CD4-positive, alpha-beta T cell treated with Interleukin-6 for 4 hours (primary cell): ENCODE data around the gene GTF3C4.

Source experiments
- DNase-seq: peaks from one replicate; pipeline ENCODE4 v3.0.0-alpha.2; 2020; ENCODE audit warnings: mixed read lengths

The GTF3C4 gene

DNA sequence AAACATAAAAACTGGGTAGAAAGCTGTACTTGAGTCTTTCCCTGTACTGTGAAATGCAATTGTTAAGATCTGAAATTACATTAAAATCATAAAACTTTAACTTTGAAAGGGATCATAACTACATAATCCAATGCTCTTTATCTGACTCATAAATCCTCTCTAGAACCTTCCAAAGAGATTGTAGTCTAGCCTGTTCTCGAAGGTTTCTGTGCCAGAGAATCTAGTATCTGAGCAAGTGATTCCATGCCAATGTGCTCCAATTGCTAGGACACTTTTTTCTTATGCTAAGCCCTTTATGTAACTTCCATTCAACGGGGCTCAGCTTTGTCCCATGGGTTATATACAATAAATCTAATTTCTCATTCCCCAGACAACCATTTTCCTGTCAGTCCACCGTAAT lies 21.6 kb upstream of the GTF3C4 start:
- no peak for DNase-seq

DNA sequence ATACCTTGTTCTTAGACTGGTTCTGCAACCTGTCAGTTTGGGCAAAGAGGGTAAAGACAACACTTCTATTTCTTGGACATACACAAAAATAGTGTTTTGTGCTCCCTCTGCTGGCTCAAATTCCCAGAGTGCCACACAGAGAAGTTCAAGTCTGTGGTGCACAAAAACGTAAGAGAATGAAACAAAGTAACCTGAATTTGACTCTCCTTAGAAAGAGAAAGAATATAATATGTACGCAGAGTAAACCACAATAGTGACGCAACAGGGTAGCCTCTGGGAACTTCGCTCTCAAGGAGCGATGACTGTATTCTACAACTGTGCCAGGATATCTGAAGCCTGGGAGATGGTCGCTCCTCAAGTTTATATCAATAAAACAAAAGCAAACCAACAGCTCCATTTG lies 19.0 kb upstream of the GTF3C4 start:
- DNase-seq = no peak

DNA sequence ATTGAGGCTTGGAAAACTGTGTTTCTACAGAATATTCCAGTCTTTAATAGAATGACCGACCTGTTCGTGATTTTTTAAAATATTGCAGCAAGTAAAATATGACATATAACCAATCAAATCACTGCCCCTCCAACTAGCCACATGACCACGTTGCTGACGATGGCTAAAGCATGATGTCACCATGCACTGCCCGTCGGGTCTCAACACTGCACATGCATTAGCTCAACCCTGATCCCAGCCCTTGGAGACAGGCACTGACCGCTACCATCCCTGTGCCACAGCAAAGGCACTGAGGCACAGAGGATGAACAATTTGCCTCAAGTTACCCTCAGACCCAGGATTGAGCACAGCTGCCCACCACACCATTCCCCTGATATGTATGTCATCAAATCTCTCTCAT lies 14.0 kb upstream of the GTF3C4 start:
- no peak for DNase-seq

GRCh38 chr9:132662152-132662945 lies 7.9 kb upstream of the GTF3C4 start:
- DNase-seq = no peak

DNA sequence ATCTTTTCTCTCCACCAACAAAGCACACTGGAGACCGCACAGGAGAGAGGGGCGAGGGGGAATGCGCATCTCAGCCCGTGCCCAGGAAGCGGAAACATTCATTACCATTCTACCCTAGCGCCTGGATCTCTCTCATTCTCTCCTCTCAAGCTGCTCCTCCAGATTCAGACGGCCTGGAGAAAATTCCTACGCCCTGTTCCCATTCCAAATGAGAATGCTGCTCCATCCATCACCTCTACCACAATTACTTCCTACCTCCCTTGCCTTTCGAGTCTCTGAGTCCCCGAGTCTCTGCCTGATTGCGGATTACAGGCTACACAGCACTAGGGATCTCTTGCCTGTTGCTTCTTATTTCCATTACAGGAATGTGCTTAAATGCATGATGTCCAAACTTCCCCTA lies 7.1 kb upstream of the GTF3C4 start:
- DNase-seq = no peak

DNA sequence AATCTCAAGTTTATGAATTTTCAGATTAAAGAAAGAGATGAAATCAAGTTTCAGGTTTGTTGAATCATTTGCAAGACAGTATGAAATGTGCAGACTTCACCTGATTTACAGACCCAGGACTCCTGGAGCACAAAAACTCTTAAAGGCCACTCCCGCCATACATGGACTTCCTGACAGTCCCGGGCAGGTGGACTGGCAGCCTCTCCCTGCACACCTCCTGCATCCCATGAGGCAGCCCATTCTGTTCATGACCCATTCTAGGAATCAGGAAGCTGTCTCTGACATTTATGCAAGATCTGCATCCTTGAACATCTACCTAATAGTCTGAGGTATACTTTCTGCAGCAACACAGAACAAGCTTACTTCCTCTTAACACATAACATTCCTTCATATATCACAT lies 6.4 kb upstream of the GTF3C4 start:
- no peak for DNase-seq

DNA sequence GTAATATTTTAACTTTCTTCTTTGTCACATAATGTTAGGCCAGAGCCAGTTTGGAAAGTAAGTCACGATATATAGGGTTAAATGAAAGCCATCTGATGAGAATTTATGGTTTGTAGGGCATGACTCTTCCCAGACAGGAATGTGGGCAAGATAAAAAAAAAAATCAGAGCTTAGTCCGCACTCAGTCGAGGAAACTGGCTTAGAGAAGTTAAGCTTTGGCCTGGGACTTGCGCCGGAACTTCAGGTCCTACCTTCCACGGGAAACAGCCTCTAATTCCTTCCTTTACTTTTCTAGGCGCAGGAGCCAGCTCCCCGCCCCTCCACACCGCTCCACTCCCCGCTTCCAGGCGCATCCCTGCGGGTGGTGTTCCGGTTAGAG lies 956 bp upstream of the GTF3C4 start:
- no peak for DNase-seq

DNA sequence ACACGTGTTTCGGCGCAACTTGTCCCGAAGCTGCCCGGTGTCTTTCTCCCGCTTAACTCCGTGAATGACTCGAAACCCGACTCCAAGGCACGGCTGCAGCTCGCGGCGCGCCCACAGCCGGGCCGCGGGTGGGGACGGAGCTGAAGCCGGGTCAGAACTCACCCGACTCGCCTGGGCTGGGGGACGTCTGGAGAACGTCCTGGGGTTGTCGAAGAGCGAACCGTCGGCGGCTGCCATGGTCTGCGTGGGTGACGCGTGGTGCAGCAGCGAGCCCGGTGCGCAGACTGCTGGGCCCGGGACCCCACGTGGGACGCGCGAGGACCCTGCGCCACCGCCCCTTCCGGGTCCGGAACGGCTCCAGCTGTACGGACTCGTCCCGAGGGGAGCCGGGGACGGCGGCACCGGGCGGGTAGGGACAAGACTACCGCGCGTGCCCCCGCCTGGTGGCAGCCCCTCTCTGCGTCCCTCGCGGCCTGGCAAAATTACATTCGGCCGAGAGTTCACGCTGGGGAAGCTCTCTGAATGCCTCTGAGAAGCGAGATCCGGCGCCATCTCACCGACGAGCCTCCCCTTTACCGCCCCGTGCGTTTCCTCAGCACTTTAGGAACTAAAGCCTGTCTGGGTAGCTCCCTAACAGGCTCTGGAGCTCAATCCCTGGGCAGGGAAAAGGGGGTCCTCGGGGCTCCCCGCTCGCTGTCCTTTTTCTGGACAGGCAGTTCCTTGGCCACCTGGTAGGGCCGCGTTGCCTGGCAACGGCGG lies 387 bp upstream of the GTF3C4 start, which contains the start of gene DDX31:
TSS of gene DDX31 (minus strand) at position 286 of the 759 bp plus-strand sequence. CDS start at position 237, 49 bp downstream.
- peak; percentile 88 for DNase-seq

GRCh38 chr9:132671620-132672412 lies 1.6 kb downstream of the GTF3C4 start:
- DNase-seq = no peak

DNA sequence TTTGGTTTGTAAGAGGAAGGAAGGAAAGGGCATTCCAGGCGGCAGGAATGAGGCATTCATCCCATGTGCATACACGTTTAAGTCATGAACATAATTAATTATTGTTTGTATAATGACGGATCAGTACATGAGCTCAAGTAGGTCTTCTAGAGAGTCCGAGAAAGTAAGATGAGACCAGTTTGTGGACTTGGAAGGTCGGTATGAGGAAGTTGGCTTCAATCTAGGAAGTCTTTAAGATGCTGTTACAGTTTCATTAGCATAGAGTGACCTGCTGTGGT lies 2.1 kb downstream of the GTF3C4 start:
- no peak for DNase-seq

GRCh38 chr9:132673355-132673754 lies 3.1 kb downstream of the GTF3C4 start:
- DNase-seq = no peak

GRCh38 chr9:132674485-132674884 lies 4.2 kb downstream of the GTF3C4 start:
- DNase-seq = no peak

GRCh38 chr9:132677976-132678375 lies 7.7 kb downstream of the GTF3C4 start:
- no peak for DNase-seq

GRCh38 chr9:132679946-132680625 lies 9.8 kb downstream of the GTF3C4 start:
- DNase-seq = no peak

DNA sequence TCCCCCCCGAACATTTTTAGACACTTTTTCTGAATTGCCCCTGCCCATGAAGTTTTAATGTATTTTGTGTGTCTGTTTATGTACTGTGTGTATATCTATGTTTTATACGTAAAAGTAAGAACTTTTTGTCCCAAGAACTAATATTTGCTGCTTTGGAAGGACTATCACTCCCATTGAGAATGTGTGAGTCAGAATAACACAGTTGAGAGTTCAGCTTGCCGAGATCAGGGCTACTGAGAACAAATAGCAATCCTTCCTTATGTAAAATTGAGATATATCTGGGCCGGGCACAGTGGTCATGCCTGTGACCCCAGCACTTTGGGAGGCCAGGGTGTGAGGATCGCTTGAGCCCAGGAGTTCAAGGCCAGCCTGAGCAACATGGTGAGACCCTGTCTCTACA lies 11.3 kb downstream of the GTF3C4 start:
- DNase-seq = no peak

GRCh38 chr9:132683873-132684272 lies 13.6 kb downstream of the GTF3C4 start:
- DNase-seq = no peak

DNA sequence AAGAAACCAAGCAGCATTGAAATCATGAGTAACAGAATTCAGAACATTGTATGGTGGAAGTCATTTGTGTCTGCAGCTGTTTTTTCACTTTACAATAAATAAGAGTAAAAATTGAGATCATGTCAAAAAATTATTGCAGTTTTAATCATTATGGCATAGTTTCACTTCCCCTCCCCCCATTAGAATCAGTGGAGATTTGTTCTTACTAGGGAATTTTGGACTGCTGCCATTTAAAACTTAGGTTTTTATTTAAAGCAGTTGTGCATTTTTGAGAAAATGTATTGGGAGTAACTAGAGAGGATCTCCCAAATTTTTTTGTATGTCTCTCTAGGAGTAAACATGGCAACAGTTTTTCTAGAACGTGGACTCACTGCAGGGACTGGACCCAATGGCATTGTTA lies 20.4 kb downstream of the GTF3C4 start:
- no peak for DNase-seq

DNA sequence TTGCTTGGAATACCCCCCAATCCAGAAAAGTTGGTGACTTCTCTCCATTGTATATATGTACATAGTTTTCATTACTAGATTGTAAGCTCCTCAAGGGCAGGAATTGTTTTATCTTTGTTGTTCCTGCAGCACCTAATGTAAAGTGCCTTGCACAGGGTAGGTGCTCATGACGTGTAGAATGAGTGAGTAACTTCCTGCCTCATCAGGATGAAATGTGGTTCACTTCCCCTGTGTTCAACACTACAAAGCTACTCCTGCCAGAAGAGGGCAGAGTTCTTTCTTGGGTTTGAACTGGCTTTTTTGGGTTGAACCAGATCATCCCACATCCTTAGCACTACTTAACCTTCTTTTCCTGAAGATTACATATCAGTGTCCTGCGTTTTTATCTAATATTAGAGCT lies 23.9 kb downstream of the GTF3C4 start:
- DNase-seq = peak; percentile 31

GRCh38 chr9:132697230-132697629 lies 27.0 kb downstream of the GTF3C4 start:
- DNase-seq = no peak

DNA sequence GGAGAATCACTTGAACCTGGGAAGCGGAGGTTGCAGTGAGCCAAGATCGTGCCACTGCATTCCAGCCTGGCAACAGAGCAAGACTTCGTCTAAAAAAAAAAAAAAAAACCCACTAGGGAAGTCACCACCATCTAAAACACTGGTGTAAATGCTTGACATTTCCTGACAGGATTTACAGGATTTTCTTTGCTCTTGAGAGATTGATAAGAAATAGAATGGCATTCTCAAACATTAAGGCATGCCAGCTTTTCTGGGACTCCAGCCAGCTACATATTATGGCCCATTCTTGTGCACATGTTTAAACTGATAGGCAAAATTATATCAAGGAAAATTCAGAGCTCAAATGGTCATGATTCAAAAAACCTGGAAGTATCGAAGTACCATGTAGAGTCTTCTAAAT lies 28.7 kb downstream of the GTF3C4 start:
- no peak for DNase-seq

DNA sequence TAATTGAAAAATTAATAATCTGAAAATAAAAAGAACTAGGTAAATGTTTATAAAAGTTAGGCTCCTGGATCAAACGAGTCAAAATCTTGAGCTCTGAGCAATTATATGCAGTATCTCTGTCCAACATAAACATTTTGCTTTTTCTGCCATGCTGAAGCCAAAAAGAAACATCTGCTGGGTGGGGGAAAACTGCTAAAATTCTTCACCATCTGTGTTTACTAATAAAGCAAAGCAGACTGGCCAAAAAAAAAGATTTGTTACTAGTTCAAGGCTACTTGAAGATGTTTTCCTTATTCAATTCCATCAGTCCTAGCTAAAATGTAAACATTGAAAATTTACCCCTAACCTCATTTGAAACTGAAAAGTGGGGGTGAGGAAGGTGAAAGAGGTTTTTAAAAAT lies 29.7 kb downstream of the GTF3C4 start:
- no peak for DNase-seq

DNA sequence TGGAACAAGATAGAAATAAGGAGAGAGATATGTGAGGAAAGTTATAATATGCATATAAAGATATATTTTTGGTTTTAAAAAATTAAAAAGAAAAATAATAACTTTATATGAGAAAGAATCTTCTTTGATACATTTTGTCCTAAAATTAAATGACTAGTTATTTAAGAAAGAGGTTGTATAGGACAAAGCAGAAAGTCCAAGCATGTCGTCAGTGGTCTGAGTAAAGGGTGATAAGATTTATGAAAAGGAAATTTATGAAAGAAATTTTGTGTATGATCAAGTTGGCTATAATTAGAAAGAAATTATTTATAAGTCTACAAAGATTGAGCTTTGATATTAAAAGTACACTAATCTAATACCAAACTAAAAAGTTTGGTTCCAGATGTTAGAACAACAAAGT lies 32.0 kb downstream of the GTF3C4 start:
- no peak for DNase-seq

DNA sequence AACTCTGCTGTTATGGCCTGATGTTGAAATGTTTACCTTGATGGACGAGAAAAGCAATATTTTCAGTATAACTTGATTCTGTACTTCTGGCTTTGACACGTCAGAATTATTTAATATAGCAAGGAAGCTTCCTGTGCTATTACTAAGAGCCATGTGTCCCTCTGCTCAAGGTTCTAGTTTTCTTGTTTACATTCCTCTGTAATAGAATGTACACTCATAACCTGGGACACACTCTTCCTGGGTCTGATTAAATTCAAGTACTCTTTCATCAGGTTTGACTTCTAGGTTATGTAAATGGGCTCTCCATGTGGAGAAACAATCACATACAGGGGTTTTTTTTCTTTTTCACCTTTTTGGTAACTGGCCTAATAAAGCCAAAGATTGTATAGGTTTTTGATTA lies 33.1 kb downstream of the GTF3C4 start:
- DNase-seq = no peak
